Activated naive CD8-positive, alpha-beta T cell treated with anti-CD3 and anti-CD28 coated beads, Interleukin-2, amount 50 U/mL, for 16 hours (primary cell): ENCODE results near the gene NCKIPSD.

Source experiments
- DNase-seq: peaks from one replicate; pipeline ENCODE4 v3.0.0-alpha.2; 2020; ENCODE audit warnings: low read depth, low spot score

The NCKIPSD gene

DNA sequence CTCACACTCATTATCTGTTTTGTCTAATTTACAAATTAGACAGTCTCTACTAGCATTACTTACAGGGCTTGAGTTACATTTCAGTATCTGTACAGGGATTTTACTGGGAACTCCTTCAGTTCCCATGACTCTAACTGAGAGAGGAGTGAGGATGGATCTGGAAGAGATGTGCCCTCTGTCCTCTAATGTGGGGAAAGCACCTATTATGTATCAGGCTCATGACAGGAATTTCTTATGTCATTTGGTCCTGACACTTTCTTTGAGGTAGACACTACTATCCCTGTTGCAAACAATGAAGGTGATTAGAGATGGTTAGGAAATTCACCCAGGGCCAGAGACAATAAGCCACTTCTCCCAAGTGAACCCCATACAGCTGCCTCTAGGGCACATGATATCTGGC is 10.9 kb upstream of the NCKIPSD start:
- DNase-seq: no peak

DNA sequence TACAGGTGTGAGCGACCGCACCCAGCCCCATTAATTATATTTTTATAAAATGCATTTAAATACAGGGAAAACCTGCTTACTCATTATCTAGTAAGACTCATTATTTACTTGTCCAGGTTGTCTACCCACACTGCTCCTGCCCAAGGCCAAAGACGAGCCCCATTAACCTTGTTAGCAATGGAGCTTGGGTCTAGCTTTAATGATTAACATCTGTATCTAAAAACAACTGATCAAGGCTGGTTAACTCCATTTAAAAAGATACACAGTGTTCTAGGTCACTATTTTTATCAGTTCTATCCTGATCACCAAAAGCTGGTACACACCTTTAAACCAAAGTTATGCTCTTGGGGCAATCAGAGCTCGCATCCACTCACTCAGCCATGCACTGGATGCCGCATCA is 10.4 kb upstream of the NCKIPSD start:
- DNase-seq: no peak

DNA sequence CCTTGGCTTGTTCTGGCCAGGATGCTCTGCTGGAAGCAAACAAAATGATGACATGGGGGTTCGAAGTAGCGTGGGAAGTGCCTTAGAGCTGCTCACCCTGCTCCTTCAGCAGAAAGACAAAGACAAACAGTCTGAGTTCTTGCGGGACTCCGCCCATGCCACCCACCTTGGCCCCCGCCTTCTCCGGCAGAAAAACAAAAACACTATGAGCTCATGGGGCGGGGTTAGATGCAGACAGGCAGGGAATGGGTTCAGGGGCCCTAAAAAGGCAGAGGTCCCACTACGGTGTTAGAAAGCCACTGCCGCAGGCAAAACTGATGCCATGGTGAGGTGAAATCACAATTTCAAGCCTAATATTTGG is 9.7 kb upstream of the NCKIPSD start:
- no peak for DNase-seq

DNA sequence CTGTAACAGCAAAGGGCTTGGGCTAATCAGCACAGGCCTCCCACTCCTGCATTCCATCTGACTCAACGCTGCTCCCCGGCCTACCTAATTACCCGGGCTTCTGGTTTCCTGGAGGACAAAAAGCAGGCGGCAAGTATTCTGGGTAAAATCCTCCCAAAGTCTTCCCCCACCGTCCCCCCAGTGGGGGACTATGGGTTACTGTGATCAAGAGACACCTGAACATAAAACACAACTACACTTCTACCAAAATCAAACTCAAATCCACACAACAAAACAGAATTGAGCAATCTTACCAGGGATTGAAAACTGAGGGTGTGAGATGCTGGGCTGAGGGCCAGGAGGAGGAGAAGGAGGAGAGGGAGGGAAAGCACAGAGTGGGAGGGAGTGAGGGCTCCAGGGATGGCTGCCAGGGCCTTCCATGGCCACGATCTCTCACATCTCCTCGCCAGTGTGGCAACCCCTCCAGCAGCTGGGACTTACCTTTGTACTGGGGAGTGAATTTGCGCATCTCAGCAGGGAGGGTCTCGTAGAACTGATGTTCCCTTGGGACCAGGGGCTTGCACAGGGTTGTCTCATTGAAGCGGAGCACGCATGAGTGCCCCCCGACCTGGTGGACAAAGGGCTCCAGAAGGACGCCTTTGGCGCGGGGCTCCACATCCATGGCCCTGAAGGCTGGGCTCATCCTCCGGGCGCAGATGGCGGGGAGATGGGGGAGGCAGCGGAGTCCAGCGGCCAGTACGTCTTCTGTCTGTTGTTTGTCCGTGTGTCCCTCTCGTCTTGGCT is 9.1 kb upstream of the NCKIPSD start:
- DNase-seq: no peak

DNA sequence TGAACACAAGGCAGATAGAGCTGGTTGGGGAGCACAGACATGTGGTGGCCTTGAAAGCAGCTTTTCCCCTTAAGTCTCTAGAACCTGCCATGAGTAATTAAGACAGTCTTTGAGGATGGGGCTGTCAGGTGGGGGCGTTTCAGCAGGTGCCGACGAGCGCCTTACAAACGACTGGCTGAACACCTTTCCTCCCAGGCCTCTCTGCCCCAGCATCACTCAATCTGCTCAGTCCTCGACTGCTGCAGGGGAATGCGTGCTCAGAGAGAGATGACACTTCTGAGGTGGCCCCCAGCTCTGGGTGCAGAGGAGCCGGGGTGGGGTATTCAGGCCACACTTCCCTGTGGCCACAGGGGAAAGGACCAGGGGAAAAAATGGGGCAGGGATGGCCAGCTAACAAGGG is 8.1 kb upstream of the NCKIPSD start:
- no peak for DNase-seq

DNA sequence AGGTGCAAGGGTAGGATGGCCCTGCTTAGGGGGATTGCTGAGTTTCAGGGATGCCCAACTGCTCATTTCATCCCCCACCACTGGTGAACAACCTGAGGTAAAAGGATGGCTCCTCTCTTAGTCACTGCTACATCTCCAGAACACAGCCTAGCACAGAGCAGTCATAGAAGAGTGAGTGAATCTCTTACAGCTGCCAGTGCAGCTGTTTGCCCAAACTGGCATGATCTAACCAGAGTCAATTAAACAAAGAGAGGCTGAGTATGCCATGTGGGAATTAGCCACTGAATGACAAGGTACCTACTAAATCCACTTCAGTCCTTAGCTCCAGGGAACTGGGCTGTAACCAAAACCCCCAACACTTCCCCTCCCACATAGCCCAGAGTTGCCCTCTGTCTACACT is 6.8 kb upstream of the NCKIPSD start:
- no peak for DNase-seq

DNA sequence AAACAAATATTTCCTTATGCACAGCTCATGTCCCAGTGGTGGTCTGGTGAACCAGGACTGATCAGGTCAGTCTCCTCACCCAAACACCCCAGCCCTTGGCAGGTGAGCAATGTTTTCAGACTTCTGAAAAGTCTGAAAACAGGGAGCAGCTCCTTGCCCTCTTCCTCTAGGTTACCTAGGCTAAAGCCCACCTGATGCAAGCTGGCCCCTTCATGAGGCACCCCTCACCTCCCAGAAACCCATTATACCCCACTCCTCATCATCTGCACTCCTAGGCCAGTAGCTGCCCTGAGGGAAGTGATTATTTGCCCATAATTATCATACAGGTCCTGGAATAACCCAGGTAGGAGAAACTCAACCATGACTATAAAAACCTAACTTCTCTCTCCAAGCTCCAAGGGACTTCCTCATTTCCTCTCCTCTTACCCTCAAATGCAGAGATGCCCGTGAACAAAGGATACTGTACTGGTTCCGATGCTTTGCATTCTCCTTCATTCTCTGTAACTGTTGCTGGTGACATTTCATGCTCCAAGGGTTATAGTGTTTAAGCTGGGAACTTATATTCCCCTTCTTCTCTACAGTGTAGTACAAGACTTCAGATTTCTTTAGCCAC is 5.2 kb upstream of the NCKIPSD start:
- no peak for DNase-seq

DNA sequence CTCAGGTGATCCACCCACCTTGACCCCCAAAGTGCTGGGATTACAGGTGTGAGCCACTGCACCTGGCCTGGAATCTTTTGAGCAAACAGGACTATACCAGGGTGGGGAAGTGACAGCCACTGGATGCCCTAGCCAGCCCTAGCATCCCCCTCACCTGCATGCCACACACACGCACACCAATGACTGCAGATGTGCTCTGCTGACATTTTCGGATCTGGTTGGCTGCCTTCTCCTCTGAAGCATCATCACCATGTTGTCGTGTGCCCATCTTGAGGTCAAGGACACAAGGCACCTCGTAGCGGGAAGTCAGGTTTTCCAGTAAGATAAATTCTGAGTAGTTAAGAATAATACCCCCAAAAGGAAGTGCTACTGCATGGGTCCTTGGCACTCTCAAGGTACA is 3.7 kb upstream of the NCKIPSD start:
- no peak for DNase-seq

DNA sequence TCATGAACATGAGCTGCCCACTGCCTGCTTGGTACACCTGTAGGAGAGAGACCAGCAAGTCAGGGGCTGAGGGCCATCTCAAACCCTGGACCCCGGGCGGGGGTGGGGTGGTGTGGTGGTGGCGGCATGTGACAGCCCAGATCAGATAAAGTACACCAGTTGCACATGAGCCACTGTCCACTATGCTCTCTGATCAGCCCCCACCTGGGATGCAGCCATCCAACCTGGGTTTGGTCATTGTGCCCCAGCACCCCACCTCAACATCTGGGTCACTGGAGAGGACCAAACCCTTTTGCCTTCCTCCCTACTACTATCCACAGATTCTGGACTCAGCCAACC is 3.0 kb upstream of the NCKIPSD start:
- DNase-seq: no peak

DNA sequence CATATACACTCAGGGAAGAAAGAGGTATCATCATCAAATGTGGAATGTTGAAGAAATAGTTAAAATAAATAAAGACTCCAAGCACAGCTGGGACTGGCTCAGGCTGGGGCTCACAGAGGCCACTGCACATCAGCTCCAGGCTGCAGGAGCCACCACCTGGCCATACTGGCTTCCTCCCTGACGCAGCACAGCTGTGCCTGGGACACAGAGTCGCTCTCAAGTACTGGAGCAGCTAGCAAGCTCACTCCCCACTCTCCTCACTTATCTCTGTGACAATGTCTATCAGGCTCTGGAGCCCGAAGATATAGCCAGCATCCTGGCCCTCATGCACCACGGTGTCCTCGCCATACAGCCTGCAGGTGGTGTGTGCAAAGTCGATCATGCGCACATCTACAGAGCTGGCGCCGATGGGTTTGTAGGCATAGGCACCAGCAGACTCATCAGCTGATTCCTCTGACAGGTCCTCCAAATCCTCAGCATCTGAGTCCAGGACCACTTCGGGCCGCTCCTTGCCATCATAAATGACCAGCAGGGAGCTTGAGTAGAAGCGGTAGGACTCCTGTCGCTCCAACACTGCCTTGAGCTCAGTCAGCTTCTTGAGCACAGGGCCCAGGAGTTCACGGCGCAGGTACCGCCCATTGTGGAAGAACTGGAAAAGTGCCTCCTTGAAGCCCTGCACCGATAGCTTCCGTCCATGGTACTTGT is 2.5 kb upstream of the NCKIPSD start:
- no peak for DNase-seq

DNA sequence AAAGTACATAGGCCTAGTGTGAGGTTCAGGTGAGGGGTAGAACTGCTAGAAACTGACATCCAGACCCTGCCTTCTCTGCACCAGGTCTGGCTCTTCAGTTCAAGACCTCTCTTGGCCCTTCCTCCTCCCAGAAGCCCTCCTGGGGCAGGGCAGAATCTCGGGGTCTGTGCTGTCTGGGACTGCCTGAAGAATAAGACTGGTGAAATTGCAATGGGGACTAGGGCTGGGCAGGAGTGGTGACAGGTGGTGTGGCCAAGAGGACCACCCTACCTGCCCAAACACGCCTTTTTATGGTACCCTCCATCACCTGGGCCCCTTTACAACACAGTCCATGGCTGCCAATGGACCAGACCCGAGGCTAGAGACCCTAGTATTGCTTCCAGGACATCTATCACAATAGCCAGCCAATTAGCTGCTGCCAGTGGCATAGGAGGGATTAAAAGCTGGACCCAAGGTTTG is 1.5 kb upstream of the NCKIPSD start:
- no peak for DNase-seq

DNA sequence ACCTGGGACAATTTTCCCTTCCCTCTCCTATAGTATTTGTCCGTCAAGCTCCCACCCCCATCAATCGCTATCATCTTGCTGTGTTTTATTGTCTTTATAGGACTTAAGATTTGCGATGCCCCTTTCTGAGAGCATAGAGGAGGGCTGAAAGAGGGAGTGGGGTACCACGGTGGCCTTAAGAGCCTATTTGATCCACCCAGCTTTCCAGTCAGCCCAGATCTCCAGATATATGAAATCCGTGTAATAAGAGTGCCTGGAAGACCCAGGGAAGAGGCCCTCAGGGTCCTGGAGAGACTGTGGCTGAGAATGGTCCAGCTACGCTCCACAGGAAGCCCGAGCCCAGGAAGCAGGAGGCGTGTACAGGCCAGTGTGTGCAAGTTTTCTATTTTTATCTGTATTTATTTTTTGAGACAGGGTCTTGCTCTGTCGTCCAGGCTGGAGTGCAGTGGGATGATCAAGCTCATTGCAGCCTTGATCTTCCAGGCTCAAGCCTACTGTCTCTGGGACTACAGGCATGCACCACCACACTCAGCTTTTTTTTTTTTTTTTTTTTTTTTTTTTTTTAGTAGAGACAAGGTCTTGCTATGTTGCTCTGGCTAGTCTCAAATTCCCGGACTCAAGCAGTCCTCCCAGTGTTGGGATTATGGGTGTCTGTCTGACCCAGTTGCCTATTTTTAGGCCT is 964 bp upstream of the NCKIPSD start:
- DNase-seq: no peak

DNA sequence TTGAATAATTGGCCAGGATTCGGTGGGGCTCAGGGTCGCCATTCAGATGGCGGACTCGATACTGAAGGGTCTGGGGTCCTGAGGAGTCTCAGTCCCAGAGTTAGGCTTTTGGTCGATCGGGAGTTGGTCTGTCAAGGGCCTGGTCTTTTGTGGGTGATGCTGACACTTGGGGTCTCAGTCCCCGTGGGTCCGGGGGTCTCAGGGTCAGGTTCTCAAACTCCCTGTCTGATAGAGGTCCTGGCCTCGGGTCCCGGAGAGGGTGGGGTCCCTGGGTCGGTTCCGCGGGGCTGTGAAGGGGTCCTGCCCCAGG is 467 bp downstream of the NCKIPSD start:
- DNase-seq: no peak

DNA sequence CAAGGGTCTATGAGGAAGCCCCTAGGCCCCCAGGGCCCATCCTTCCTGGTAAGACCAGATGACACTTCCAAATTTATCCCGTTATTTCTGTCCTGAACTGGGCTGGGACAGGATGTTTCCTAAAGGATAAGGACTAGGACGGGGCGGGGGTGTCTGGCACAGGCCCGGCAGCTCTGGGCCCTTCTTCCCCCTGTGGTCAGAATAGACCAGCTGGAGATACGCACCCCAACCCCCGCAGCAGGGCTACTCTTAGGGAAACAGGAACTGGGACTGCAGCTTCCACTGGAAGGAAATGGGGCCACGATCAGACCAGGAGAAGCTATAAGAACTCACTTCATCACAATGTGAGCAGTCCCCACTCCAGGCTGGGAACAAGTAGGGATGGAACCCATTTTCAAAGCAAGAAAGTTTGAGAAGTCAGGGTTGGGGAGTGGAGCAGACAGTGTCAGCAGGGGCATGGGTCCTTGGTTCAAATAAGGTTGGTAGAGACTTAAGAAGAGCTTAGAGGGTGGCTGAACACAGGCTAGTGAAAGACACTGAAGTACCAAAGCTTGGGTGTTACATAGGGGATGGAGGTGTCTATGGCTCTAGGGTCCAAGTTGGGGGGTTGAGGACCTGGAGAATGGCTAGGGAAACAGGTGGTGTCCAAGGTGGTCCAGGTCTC is 1.1 kb downstream of the NCKIPSD start:
- no peak for DNase-seq

DNA sequence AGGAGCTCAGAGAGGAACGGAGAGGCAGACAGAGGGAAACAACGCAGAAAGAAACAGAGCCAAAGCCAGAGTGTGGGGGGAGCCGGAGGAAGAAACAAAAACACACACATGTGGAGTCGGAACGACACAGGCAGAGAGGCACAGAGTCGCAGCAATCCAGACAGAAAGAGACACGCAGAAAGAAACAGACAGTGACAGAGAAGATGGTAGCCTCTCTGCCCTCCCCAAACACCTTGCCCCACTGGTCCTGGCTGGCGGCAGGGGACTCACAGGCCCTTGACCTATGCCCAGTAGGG is 1.7 kb downstream of the NCKIPSD start:
- no peak for DNase-seq

DNA sequence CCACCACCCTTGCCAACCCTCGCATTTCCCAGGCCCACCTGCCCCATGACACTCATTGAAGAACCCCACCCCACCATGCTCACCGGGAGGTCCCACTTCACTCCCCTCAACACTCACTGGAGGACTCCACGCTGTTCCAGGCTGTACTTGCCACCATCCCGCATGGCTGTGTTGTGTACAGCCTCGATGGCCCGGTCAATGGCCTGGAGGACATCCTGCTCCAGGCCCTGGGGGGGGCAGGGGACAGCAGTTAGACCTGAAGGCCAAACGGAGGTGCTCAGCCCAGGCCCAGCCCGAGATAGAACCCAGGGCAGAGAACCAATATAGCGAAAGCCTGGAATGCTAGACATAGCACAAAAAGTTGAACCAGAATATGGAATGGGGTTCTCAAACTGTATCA is 2.9 kb downstream of the NCKIPSD start:
- DNase-seq: no peak

DNA sequence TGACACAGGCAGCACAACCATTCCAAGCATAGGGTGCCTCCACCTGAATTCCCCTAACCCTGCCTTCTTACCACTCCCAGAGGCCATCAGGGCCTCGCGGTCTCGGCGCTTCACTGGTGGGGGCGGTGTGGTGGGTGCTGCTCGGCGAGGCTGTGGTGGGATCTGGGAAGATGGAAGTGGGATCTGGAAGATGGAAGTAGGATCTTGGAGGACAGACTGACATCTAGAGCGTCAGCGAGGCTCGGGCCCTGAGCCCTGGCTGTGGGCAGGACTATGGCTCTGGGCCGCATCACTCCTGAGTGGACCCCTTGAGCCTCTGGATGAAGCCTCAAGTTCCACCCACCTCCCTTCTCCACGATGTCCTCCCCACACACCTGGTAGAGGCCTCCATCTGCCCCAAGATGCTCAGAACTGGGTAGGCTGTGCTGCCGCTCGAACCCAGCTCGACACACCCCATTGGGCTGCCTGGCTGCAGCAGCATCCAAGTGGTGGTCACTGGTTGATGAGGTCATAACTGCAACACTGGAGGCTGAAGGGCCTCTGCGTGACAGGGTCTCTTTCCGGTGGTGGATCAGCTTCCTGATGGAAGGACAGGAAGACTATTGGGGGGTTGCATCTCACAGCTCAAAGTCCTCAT is 3.6 kb downstream of the NCKIPSD start:
- DNase-seq: no peak

DNA sequence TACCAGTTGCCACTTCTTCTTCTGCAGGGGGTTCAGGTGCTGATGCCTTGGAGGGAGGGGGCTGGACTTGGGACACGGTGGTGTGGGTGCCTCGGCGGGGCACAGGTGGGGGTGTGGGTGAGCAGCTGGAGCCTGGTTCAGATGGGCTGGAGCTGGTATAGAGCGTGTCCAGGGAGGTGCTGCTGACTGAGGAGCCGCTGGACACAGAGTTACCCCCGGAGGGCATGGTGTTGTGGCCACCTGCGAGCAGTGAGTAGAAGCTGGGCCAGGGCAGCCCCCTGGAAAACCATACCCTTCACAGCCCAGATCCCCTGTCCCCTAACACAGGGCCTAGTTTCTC is 4.2 kb downstream of the NCKIPSD start:
- no peak for DNase-seq

DNA sequence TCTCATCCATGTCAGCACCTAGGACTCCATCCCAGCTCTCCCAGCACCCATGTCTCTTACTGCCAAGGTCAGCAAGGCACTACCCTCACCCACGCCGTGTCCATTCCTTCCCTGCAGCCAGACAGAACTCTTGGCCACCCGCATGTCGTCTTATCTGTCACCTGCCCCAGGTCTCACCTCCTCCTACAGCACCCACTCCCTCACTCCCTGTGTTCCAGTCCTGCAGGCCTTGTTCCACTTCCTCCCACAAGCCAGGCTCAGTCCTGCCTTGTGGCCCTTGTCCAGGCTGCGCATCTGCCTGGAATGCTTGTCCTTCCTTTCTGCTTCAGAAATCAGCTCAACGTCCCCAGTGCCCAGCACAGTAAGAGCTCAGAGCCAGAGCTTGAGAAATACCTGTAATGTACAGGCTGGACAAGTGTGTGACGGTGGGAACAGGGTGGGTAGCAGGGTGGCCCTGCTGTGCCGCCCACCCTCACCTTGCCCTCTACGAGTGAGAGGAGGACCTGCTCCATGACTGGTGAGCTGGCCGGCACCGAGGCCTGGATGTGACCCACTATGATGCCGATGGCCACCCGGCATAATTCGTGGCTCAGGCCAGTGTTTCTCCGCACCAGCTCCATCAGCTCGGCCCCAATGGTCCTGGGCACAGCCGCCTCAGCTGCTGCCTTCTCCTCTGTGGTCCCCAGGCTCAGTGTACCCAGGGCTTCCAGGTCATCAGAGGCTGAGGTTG is 4.7 kb downstream of the NCKIPSD start:
- DNase-seq: no peak

DNA sequence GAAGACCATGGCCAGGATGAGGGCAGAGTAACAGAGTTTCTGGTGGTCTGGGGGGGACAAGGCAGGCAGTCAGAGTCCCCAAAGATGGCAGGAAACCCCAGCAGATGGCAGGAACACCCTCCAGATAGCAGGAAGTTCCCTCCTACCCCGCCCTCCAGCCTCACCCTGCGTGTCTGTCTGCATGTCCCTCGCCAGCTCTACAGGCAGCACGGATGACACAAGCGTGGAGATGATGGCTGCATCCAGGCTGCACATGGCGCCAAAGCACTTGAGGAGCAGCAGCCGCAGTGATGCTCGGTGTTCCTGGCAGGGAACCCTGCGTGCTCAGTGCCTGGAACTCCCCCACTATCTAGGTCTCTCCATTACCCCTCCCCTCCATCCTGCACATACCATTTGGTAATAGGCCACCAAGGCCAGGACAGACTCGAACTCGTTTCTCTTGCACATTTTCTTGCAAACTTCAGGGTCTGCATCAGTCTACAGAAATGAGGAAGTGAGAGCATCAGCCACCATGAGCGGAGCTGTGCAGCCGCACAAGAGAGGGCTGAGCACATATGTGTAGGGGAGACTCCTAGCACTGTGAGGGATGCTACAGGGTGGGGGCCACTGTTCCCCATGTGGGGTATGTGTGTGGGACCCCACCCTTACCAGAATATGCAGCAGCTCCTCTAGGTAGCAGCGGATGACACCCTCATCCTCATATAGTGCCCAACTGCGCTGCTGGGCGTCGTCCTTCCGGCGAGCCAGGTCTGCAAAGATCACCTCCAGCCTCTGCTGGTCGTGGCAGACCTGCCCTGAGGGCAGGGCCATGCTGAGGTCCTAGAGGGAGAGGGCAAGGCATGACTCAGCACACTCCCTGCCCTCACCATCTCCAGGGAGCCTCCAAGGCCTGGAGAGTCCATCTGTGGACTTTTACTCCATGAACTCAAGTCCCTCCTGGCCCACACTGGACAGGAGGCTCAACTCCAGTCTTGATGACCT is 6.0 kb downstream of the NCKIPSD start:
- DNase-seq: no peak
